ENCODE measurements around the gene PURB. TPM values are rescaled to one million over a fixed set of nuclear protein-coding genes. Genes with fewer than 3 reads are reported as not detected.
A peak's percentile ranks its signal among the peaks of the same experiment; 100 is the strongest.

PURB gene
- total and polyA plus RNA-seq, 9 of the 15 experiments (the other 6 are each of a cell fraction or from before 2014, with no cell fraction given) = 1.6 to 14.1 (median 8.8) TPM

GRCh38 chr7:44847509-44847919, 37.8 kb downstream of the PURB start (continued):
- no peak for TF ChIP-seq CUX1 (CRISPR knock-in tag; IDR thresholded peaks at IDR 0.05)
- TF ChIP-seq YY1 (IDR thresholded peaks at IDR 0.05; ENCODE audit: borderline replicate concordance in 1 of 3, control insufficient read depth in 1 of 3, extremely low read depth in 1 of 3, insufficient read depth in 3 of 3, insufficient read length in 1 of 3, insufficient replicate concordance in 2 of 3, low read depth in 1 of 3, low read length in 2 of 3) = peak in 2 of 3 experiments; percentile 54 to 65
- no peak for TF ChIP-seq DLX4 (CRISPR knock-in tag; IDR thresholded peaks at IDR 0.05)
- no peak for TF ChIP-seq MXD1 (CRISPR knock-in tag; IDR thresholded peaks at IDR 0.05; ENCODE audit: borderline replicate concordance, poor library complexity, severe bottlenecking)
- TF ChIP-seq KDM2B (CRISPR knock-in tag; IDR thresholded peaks at IDR 0.05) = peak; percentile 91; the same call in 1 of the 2 replicates
- TF ChIP-seq TFE3 (CRISPR knock-in tag; IDR thresholded peaks at IDR 0.05) = no peak
- no peak for TF ChIP-seq SRF (CRISPR knock-in tag; IDR thresholded peaks at IDR 0.05)
- no peak for TF ChIP-seq PATZ1 (CRISPR knock-in tag; IDR thresholded peaks at IDR 0.05; ENCODE audit: borderline replicate concordance)
- TF ChIP-seq TRIM28 (IDR thresholded peaks at IDR 0.05) = peak; percentile 64; the same call in 1 of the 2 replicates
- TF ChIP-seq ELF4 (CRISPR knock-in tag; IDR thresholded peaks at IDR 0.05) = peak; percentile 72; the same call in 1 of the 2 replicates
- TF ChIP-seq SUPT5H (IDR thresholded peaks at IDR 0.05) = peak; percentile 67
- no peak for TF ChIP-seq SIN3B (IDR thresholded peaks at IDR 0.05; ENCODE audit: low read depth)
- peak; percentile 86 for TF ChIP-seq STAT5A (IDR thresholded peaks at IDR 0.05; ENCODE audit: borderline replicate concordance, low read length)
- no peak; the same call in 1 of the 2 replicates for TF ChIP-seq HCFC1 (IDR thresholded peaks at IDR 0.05; ENCODE audit: low read depth, low read length)
- no peak for TF ChIP-seq CHCHD3 (CRISPR knock-in tag; IDR thresholded peaks at IDR 0.05)
- TF ChIP-seq PCBP1 (IDR thresholded peaks at IDR 0.05; ENCODE audit: low read depth, low read length, poor library complexity, severe bottlenecking) = no peak

Data from K562 (cell line).